ENCODE data around the gene TESMIN.

The TESMIN gene

DNA sequence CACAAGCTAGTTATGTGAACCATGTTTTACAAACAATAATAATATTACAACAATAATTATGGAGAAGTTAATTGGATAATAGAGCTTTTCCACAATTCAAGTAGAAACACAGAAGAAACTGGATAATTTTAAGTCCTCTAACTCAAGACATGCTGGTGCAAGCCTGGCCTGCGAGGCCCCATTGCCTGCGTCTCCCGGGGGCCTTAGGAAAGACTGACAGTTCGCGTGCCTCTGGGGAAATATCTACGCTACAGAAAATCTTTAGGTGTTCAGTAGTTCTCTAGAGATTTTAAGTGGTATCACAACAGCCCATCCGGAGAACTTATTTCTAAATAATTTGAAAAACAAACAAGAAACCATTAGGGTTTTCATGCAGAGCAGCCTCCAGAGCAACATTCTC, 43.8 kb downstream of the TESMIN start:
- DNase-seq, result no peak

DNA sequence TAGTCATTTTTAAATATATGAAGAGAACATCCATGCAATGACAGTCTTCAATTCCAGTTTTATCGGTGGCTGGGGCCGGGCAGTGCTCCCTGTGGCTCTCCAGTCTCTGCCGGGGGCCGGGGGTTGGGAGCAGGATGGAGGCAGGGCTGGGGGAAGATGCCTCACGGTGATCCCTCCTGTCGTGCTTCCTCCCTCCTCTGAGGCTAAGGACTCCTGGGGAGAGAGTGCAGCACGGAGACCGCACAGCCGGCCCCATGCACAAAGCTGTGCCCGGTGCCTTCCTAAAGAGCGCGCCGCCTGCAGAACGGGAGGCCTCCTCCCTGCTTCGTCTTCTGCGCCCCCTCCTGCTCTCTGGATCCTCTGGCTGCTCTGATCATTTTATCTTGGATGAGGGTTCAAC, 46.4 kb downstream of the TESMIN start:
- DNase-seq, result no peak

GRCh38 chr11:68698993-68699392, 52.3 kb downstream of the TESMIN start:
- DNase-seq, result no peak

DNA sequence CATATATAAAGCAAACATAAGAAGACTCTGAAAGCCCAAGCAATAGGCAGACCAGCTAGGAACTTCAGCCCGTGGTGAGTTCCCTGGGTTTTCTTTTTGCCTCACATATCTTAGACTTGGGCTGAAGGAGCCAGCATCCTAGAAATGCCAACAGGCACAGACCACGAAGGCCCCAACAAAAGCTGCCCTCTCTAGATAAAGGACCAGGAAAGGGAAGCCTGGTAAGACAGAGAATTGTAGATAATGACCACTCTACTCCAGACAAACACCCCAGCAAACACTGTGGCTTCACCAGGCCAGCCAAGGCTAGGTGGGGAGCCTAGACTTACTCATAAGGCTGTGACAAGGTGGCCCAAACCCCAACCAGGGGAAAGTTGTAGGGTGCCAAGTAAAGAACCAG, 55.8 kb downstream of the TESMIN start:
- no peak for DNase-seq

GRCh38 chr11:68694431-68695297, 56.7 kb downstream of the TESMIN start:
- DNase-seq, result no peak

GRCh38 chr11:68693484-68693882, 57.8 kb downstream of the TESMIN start:
- no peak for DNase-seq

GRCh38 chr11:68692871-68693483, 58.3 kb downstream of the TESMIN start:
- no peak for DNase-seq

GRCh38 chr11:68692115-68692514, 59.2 kb downstream of the TESMIN start:
- no peak for DNase-seq

DNA sequence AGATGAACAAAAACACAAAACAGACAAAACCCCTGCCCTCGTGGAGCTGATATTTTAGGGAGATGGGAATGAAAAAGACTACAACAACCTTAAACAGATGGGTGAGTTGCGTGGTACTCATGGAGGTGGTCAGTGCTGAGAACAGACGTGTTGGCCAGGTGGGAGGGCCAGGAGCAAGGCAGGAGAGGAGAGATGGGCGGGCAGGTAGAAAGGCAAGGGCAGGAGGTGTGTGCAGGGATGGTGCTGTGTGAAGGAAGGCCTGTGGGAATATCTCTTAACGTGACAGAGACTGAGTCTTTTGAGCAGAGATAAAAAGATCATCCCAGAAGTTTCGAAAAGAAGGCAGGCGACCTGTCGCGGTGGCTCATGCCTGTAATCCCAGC, 59.9 kb downstream of the TESMIN start:
- no peak for DNase-seq

DNA sequence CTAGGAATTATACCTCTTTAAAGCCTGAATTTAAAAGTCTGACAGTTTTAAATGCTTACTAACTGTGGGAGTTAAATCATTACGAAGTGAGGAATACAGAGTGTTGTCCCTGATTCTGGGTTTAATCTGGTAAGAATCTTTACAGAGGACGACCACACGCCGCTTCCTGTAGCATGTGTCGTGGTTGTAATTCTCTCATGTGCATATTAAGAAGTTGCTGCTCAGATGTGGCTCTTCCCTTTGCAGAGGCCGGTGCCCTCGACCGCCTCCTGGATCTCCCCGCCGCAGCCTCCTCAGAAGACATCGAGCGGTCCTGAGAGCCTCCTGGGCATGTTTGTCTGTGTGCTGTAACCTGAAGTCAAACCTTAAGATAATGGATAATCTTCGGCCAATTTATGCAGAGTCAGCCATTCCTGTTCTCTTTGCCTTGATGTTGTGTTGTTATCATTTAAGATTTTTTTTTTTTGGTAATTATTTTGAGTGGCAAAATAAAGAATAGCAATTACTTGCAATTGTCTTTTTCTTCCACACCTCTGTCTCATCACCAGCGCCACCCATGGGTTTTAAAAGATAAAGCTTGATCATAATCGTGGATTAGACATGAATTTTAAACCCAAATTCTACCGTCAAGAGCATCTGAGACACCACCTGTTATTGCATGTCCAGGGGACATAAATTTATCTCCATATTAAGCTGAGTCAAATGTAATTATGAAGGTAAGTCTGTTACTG, 60.5 kb downstream of the TESMIN start:
- DNase-seq, result no peak

GRCh38 chr11:68689737-68690625, 61.3 kb downstream of the TESMIN start:
- DNase-seq, result no peak

DNA sequence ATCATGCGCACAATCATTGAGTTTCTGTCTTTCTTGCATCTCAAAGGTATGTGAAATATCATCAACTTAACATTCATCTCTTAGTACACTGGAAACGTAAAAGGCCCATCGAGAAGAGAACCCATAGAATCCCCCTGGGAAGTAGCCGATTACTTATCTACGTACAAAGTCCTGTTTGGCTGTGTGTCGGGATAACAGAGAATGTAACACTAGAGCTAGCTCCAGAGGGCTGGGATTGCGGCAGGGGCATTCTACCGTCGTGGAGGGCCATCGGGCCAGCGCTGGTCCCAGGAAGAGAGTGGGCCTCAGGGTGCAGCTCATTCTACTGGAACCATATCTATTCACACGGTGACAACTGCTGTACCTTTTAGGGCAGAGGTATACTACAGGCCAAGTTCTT, 62.4 kb downstream of the TESMIN start:
- no peak for DNase-seq

DNA sequence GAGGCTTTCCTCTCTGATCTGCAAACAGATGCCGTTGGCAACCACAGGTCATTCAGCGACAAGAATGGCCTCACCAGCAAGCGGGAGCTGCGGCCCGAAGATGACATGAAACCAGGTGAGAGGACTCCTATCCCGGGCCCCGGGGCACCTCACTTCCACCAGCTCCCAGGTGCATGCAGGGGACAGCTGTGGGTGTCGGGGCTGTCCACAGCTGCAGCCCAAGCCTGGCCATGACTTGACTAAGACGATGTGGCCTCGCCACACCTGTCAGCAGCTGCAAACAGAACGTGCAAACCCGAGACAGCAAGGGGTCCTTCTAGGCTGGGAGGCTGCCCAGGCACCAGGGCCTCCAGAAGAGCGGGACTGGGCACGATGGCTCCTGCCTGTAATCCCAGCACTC, 63.3 kb downstream of the TESMIN start:
- no peak for DNase-seq

DNA sequence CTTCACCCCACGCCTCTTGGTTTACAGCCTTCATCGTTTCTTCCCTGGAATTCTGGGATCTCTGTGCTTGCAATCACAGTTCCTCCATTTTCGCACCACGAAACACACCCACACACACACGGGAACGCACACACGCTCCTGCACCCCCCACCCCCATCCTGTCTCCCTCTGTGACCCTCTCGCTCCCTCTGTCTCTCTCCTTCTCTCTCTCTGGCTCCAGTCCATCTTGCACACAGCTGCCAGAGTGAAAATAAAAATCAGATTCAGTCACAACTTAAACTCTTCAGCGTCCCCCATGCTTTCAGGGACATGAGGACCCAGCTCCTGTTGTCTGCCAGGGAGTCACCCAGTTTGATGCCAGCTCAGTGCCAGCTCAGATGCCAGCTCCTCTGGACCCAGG, 64.0 kb downstream of the TESMIN start:
- DNase-seq, result no peak

- no peak for DNase-seq
Measured at GRCh38 chr11:68686486-68686885, 64.8 kb downstream of the TESMIN start.

DNA sequence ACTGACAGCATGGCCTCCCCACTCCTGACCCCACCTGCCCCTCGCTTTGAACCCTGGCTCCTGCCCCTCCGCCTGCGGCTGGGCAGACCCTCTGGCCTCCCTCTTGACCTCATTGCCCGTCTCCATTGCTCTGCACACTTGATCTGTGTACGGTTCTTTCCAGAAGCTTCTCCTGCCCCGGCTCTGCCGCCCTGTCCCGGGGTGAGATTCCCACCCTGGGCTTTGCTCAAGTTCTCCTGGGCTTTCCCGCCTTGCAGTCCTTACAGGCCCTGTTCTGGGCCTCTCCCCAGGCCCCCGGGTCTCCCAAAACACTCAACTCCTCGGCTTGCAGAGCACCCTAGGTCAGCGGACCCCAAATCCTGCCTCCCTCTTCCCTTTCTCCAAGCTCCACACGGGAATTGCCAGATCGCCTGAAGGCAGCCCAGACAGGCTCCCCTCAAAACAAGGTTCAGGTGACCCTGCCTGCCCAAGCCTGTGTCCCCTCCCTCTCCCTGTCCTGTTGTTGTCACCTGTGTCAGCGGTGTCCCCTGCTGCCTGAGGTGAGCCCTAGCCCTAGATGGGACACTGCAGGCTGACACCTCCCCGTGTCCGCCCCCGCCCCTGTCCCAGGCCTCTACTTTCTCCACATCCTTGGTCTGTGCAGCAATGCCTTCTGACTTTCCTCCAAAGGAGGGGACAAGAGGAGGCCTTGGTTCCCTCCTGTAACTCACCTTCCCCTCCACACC, 65.5 kb downstream of the TESMIN start:
- DNase-seq, result no peak

GRCh38 chr11:68684385-68685356, 66.6 kb downstream of the TESMIN start, which contains the start of gene GAL:
Gene GAL, plus strand, starts transcription at chr11:68684544. Its CDS starts 380 bp downstream, at chr11:68684924.
- no peak for DNase-seq

DNA sequence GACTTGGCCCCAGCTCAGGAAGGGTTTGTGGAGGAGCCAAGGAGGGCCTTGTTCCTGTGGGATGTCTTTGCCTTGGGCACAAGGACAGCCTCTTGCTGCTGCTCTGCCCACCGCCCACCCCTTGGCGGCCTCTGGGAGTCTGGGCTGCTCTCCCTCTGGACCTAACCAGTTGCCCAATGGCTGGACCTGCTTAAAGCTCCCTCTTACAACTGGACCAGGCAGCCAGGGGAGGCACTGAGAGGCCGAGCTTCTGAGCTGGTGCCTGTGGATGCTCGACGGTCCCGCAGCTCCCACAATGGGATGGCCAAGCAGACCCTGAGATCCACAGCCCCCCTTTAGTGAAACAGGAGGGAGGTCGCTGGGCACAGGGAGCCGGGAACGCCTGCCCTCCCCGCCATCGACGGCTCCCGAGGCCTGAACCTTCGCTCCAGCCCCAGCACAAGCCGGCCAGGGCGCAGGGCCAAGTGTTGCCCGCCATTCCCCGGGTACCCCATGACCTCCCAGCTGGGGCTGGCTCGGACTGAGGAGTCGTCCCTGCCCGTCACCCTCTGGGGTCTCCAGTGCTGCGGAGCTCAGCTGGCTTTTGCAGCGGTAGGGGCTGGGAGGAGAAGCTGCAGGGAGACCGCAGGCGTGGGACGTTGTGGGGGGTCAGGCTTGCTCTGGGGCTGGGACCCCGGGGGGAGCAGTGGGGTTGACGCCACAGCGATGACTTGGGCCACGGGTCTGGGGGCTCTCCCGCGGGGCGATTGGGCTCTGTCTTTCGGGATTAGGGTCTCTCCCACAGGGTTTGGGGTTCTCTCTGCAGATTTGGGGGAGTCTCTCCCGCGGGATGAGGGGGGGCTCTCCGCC, 67.6 kb downstream of the TESMIN start:
- no peak for DNase-seq

- no peak for DNase-seq
Measured at GRCh38 chr11:68683121-68683520, 68.2 kb downstream of the TESMIN start.

- DNase-seq, result no peak
Measured at GRCh38 chr11:68682531-68682961, 68.8 kb downstream of the TESMIN start.

Measured in NCI-H2107 (cell line).